ENCODE results near the gene PCP2.

PCP2 gene

DNA sequence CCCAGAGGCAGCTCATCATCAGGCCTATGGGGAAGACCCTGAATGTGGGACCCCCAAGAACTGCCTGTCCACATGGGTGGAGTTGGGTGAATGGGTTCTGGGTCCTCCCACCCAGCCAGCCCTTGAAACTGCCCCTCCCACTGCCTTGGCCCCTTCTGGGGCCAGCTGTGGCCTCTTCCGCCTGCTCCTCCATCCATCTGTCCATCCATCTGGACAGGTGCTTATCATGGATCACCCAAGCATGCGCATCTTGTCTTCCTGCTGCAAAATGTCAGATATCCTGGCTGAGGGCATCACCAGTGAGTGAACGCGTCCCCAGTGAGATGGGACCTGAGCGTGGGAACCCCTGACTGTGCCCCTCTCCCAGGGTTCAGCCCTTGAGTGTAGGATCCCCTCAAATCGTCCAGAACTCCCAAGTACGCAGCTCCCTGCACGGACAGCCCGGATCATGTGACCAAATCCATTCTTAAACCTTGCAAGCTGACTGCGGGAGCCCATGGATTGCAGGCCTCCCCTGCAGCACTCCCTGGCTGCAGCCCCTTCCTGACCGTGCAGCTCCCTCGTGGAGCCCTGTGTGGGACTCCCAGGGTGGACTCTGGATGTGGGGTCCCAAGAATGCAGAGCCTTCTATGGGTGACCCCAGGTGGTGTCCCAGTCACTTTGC lies 5.4 kb upstream of the PCP2 start:
- DNase-seq: no peak

DNA sequence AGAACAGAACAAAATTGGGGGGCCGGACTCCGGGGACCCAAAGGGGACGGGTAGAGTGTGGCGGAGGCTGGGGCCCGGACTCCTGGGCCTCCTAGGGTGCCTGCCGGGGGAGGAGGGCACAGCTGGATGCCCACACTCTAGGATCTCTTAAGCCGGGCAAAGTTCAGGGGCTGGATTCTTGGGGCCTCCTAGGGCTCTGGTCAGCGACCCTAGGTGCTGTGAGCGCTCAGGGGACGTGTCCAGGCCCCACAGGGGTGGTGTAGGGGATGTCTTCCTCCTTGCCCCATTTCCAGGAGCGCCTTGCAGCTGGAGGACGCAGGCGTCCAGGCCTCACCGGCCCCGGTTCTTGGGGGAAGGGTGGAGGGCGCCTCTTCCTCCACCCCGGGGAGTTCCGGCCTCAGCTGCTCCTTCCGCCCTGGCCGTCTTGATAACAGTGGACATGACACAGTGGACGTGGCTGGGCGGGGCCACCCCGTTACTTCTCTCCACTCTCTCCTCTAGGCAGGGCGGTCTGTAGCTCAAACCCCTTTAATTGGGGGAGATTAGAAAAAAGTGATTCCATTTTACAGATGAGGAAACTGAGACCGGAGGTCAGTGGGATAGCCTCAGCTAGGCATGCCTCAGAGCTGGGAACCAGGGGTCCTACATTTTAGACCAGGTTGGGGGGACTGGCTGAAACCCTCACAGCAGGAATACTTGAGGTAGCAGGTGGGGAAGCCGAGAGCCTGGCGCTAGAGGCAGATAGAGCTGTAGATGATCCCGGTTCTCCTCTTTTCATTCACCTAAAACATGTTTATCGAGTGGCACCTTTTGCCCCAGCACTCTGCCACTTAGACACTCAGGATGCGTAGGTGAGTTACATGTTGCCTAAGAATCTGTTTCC lies 4.1 kb upstream of the PCP2 start:
- DNase-seq: no peak

DNA sequence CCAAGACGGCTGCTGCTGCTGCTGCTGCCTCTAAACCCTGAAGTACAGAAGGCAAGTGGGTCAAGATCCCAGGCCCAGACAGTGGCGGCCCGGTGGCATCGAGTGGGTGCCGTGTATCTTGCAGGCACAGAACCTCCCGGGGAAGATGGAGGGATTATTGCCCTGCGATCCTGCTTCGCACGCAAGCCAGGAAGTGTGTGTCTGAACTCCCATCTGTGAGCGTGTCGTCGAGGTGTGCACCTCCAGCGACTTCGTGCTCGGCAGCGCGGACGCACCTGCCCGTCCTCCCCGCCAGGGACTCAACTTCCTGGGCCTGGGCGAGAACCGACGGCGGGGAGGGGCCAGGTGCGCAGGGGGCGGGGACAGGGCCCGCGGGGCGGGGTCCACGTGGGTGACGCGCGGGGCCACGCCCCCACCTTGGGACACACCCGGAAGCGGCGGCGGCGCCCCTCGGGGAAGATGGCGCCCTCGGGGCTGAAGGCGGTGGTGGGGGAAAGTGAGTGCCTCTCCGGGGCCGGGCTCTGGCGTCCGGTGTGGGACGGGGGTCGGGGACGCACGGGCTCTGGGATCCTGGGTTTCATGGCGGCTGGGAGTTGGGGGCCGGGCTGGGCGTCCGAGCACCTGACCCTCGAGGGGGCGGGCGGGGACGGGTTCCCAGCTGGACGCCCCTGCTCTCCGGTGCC lies 3.3 kb upstream of the PCP2 start, which contains the start of gene STXBP2:
Gene STXBP2, plus strand, starts transcription at position 420 of the 683 bp plus-strand sequence. Its CDS starts 40 bp downstream, at position 460.
- DNase-seq: peak; percentile 25 to 43

DNA sequence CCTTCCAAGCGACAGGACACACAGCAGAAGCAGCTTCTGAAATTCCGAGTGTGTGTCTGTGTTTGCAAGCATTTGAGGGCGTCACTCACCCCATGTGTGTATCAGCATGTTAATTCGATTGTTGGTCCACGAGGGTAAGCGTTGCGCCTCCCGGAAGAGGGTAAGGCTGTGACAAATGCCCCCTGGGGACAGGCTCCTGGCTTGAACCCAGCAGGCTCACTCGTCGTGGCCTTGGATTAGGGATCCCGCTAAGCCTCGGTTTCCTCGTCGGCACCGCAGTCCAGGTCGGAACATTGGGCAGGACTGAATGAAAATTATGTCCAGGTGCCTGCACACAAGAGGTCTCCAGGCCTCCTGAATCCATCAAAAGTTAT lies 2.8 kb upstream of the PCP2 start:
- no peak for DNase-seq

DNA sequence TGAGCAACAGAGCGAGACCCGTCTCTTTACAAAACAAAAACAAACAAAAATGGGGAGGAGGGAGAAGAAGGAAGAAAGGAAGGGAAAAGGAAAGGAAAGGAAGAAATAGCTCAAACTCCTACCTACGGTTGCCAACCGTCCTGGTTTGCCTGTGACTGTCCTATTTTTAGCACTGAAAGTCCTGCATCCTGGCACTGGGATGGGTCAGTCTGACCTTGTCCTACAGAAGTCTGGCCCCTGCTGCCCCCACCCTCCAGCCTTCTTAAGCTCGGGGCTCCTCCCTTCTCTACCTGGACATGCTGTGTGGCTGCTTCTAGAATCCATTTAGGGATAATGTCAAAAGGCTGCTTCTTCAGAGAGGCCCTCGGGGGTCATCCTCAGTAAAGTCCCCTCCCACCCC lies 2.2 kb upstream of the PCP2 start:
- DNase-seq: no peak

DNA sequence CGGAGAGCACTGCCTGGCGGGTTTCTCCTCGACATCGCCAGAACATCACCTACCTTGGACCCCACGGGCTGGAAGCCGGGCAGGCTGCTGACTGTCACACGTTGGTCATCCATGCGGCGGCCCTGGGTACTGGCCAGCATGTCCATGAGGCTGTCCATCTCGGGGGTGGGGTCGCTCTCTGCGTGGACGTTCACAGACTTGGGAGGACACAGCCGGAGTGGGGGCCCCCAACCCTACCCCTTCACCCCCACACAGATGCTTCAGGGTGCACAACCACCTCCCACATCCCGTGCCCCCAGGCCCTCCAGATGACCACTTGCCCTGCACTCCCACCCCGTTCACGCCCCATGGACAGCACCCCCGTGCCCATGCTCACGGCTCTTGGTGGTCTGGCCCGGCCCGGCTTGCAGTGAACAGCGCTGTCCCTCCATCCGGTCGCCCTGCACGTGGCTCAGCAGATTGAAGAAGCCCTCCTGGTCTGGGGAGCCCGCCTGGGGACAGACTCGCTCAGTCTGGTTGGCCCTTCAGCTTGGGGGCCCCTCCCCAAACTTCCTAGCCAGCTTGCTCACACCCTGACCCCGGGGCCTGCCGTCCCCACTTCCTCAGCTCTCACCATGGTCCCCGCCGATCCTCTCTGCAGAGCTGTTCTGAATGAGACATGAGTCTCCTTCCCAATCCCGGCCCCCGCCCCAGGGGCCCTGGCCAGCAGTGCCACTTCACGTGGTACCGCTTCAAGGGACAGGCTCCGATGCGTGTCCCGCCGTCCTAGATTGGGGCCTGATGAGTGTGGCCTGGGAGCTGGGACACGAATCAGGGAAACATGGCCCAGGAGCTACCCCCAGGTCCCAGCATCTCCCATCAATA lies 947 bp downstream of the PCP2 start:
- DNase-seq: no peak

DNA sequence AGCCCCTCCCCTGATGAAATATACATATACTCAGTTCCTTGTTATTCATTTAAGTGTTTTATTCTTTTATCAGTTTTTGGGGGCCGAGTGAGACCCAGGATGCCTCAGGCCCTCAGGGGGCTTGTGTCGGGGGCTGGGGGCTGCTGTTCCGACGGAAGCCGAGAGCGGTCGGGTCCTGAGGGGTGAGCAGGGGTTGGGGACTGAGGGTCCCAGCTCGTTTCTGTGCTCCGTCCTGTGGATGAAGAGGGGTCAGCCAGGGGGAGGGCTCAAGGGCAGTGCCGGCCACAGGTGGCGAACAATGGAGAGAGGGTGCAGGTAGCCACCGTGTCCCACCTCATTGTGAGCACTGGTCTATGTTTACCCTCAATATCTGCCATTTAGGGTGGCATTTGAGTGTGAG lies 1.9 kb downstream of the PCP2 start:
- DNase-seq: no peak

DNA sequence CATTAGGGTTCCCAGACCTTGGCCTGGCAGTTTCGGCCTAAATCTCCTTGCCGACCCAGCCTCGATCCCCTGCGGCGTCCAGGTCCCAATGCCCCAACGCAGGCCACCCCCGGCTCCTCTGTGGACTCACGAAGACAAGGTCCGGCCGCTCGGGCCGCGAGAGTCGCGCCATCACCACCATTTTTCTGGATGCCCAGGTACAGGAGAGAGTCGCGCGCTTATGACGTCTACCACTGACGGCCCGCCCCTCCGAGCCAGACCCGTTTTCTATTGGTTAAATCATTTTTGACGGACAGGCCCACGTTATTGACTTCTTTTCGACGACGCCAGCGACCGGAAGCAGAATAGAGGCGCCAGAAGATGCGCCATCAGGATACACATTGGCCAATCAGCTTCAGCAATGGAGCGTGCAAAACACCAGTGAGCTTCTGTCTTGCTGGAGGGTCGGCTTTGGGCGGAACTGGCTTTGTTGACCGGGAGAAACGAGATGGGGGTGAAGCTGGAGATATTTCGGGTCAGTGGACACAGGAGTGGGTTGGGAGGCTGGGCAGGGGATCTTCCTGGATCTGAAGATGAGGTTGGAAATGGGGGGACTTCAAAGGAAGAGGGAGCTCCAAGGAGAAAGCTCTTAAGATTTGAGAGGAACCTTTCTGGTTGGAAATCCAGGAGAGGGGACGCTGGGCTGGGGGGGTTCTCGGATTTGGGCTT lies 4.0 kb downstream of the PCP2 start, which contains the start of the genes PET100 and XAB2:
Gene PET100, plus strand, starts transcription at position 447 of the 708 bp plus-strand sequence. Its CDS starts 41 bp downstream, at position 488.
Gene XAB2, minus strand, starts transcription at position 199 of the 708 bp plus-strand sequence. Its CDS starts 18 bp downstream, at position 181.
- peak; percentile 86 to 88 for DNase-seq

DNA sequence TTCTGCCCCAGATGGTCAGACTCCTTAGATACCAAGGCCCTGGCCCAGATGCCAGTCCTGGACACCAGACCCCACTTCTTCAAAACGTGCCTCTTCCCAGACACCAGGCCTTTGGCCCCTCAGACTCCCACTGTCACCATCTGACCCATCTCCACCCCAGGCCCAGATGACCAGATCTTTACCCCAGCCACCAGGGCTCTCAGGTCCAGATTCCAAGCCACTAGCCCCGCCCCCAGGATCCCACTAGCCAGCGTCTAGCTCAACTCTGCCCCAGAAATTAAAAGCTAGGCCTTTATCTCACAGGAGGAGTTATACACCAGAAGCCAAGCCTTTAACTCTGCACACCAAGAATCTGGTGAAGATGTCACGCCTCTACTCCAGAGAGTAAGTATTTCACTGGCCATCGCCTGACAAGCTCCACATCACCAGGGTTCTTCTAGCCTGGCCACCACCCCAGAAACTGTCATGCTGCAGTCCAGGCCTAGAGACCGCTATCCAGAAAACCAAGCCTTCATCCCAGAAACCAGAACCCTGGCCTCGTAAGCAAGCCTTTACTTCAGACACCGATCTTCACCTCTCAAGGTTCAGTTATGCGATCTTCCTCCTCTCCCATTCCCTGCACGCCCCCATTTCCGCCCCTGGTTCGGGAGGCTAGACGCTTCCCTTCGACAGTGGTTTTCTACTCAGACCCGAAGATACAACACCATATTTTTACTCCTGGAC lies 4.8 kb downstream of the PCP2 start:
- DNase-seq: no peak

DNA sequence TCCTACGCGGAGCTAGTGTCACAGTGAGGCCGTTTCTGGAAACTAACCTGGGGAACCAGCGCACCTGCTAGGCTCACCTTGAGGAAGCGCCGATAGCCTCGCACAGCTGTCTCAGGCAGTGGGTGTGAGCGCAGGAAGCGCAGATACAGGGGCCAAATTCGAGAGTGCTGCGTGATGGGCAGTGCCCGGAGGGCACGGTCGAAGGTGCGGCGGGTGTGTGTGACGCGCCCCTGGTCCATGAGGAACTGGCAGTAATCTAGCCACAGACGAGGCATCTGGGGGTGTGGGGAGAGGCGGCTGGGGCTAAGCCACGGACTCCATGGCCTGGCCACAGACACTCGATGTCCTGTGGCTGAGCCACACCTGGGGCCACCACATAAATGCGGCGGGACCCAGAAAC lies 6.4 kb downstream of the PCP2 start:
- no peak for DNase-seq

DNA sequence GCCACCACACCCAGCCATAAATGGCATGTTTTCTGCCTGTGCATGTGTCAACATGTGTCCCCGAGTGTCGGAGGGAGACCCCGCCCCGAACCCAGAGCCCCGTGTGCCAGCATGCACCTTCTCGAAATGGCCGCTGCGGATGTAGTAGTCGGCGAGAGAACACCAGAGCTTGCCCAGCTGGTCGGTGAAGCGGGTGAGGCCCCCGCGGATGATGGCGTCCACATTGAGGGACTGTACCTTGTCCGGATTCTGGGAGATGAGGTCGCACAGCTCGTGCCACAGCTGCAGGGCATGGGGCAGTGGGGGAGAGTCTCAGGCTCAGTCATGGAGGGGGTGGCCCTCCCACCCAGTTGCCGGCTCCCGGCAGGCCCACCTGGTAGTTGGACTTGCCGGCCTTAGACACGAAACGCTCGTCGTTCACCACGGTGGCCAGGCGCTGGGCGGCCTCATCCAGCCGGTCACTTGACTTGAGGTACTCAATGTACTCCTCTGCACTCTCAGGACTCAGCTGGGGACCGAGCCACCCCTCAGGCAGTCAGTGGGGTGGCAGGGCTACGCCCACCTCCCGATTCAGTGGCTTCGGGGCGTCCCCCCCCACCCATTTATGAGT lies 7.7 kb downstream of the PCP2 start:
- no peak for DNase-seq

DNA sequence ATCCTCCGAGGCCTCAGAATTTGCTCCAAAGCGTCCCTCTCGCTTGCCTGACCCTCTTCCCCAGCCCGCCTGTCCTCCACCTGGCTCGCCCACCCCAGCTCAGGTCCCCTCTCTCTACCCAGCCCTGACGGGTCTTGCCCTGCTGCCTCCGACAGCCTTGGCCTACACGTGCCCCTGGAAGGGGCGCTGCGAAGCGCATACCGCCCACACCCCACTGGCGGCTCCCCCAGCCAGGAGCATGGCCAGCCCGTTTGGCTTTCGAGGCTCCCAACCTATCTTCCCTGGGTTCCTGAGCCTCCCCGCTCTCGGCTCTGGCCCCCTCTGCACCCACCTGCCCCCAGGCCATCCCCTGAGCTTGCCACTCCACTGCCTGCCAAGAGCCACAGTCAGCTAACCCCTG lies 8.7 kb downstream of the PCP2 start:
- no peak for DNase-seq

DNA sequence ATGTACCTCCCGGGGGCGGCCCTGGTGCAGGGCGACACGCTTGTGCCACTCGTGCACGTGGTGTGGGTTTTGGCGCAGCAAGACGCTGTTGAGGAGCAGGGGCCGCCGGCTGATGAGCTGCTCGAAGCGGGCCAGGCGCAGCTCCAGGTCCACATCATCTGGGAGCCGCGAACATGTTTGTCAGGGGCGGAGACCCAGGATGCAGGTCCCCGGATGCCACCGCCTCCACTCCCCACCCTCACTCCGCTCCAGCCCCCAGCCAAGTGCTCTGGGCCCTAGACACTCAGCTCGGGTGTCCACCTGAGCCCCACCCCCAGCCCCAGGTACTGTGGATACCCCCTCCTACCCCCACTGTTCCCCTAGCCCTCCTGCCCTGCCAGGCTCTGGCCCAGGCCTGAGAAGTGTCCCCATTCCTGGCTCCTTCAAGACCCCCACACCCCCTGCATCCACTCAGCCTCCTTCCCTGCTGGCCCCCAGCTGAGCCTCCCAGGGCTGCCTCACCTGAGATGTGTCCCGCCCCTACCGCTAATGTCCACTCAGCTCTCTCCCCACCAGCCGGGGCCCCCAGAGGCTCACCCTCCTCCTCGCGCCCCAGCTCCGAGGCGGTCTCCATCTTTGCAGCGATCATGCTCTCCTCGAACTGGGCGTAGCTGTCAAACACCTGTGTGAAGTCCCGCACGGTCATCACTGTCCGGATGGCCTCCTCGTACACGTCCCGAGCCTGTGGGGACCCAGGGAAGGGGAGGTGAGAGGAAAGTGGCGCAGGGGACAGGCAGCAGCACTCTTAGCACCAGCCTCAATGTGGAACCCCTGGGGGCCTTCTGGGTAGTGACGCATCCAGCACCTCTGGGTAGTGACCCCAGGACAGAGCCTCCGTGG lies 9.6 kb downstream of the PCP2 start:
- no peak for DNase-seq

DNA sequence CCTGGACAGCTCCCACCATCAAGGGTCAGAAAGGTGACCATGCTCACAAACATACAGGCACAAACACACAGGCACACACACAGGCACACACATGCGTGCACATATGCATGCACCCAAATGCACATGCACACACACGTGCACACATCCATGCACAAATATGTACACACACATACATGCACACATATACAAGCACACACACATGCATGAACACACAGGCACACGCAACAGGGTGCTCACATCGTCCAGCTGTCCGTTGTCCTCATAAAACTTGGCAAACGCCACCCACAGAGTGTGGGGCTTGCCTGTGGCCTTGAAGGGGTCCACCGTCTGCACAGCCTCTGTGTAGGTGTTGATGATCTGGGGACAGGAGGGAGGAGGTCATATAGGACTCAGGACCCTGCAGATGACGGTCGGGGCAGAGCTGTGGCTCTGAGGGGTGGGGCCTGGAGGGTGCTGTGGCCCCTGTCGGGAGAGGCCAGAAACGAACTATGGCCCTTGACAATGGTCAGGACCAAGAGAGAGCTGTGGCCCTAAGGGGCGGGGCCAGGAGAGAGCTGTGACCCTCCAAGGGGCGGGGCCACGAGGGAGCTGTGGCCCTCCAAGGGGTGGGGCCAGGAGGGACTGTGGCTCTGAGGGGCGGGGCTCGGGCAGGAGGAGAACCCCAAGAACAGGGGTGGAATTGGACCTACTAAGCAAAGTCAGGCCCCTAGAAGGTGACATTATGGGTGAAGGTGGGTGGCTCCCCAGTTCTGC lies 10.4 kb downstream of the PCP2 start:
- DNase-seq: no peak

DNA sequence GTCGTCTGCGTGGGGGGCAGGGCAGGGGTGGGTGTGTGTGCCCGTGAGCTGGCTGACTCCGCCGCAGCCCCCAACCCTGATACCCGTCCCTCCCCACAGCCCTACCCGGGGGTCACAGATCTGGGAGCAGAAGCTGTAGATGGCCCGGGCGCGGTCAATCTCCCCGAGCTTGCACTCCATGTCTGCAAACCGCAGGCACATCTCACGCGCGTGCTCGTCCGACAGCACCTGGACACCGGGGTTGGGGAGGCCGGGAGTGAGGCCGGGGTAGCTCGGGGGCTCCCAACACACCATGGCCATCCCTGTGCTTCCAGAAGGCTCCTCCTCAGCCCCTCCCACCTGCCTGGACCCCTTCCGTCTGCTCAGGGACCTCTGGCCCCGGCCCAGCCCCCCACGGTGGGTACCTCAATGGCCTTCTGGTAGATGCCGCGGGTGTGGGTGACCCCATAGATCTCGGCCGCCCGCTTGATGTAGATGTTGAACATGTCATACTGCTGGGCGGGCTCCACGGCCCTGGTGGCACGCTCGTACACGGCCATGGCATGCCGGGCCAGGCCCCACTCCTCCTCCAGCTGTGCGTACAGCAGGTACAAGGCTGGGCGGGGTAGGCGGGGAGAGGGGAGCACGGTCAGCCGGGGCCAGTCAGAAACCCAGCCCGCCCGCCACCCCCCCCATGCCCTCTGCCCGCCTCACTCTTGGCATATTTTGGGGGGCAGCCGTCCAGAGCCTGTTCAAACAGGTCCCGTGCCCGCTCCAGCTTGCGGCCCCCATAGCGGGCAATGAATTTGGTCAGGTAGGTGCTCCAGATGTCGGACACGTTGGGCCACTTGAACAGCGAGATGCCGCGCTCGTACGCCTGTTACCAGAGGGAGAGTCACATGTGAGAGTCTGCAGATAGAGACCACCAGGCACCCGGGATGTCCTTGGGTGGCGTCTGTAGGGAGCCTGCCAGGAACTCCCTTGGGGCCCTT lies 12.8 kb downstream of the PCP2 start:
- DNase-seq: no peak

DNA sequence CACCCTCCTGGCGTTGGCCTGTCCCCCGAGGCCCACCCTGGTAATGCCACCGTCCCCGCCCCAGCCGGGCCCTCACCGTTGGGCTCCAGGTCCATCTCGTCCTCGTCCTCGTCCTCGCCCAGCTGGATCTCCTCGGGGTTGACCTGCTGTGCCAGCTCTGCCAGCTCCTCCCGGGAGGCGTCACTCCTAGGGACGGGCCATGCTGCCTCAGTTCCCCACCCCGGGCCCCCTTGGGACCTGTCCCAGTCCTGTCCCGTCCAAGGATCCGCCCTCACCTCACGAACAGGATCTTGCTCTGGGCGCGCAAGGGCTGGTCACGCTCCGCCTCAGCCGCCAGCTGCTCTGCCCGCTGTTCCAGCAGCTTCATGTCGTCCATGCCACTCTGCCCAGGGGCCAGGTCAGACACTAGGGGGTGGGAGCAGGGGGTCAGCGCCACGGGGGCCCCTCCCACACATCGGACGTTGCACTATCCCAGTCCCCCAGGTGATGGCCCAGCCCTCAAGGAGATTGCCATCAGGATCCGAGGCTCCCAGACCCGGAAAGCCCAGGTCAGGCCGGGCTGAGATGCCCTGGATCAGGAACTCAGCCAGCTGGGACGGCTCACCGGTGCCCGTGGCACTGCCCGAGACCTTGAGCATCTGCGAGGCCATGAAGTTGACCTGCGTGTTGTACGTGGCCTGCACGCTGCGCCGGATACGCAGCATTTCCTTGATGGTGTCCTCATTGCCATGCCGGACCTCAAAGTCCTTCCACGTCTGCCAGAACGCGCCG lies 13.7 kb downstream of the PCP2 start:
- no peak for DNase-seq
